ENCODE results near the gene GFI1B. TPM values are rescaled to one million over a fixed set of nuclear protein-coding genes. Genes with fewer than 3 reads are reported as not detected.

The GFI1B gene
- total RNA-seq, 1 experiment from 2014 or later: not detected

DNA sequence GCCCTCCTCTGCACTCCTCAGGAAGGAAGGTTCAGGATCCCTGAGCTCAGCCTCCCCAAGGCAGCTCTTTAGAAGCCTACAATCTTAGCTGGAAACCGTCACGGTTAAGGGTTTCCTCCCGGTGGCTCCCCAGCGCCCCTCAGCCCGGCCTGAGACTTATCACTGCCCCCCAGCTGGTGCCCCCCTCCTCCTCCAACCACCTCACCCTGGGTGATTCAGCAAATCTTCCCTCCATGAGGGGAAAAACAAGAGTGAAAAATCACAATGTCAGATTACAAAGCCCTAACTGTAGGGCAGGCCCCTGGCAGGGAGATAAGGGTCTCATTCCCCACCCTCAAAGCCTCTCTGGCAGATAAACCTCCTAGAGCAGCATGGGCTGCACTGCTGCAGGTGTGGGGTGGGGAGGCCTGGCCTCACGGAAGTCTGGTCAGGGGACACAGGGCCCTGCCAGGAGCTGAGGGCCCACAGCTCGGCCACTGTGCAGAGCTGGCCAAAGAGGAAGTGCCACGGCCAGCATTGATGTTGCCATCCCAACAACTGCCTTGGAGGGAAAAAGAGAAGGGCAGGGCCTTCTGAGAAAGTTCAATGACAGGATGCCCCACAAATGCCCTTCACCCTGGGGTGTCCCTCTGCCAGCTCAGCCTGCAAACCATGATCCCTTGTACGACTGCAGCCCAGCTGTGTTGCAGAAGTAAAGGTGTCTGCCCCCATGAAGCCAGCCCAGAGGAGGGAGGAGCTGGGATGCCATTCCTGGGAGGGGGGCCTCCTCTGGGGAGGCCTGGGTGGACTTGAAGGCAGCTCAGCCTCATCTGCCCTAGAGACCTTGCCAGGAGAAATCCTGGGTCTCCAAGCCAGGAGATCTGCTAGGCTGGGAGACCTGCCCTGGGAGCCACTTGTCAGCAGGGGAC lies 25.9 kb downstream of the GFI1B start:
- Histone ChIP-seq H4K20me1 (ENCODE audit: low read length) (no peaks in the 10 kb centered on the region), H3K27ac (ENCODE audit: low read length) (no peak overlapping the region), H3K36me3 (ENCODE audit: low read depth, low read length) (no peaks in the 10 kb centered on the region), H2AFZ (ENCODE audit: low read length) (no peak overlapping the region), H3K27me3 (ENCODE audit: low read length) (0 out of 2 replicates have a peak, but pooled peaks cover 5% of the 10 kb centered on the region), H3K79me2 (ENCODE audit: low read length) (no peaks in the 10 kb centered on the region), H3K9ac (ENCODE audit: low read length) (no peak overlapping the region), H3K4me3 (ENCODE audit: low read length) (no peak overlapping the region), H3K4me2 (ENCODE audit: low read length) (no peak overlapping the region), H3K4me1 (ENCODE audit: insufficient read depth, low read length) (no peaks in the 10 kb centered on the region), H3K9me2 (replicated peaks; ENCODE audit: low read length) (no peaks in the 10 kb centered on the region), H3K9me3 (ENCODE audit: low read length) (no peaks in the 10 kb centered on the region), H3F3A (ENCODE audit: low read length, unreplicated experiment) (no peaks in the 10 kb centered on the region)
- ChIA-PET CTCF (interaction anchor here (0.6 kb wide), 1 partner anchor 1442 kb away, joined by 4 read pairs; no protein-coding TSS in a partner anchor), POLR2A (ENCODE audit: unreplicated experiment) (no interaction called here)
- DNase-seq (no peak), ATAC-seq (no peak)
- BruUV-seq (replicated peaks): no TSS peak
- TF ChIP-seq EZH2 (IDR thresholded peaks at IDR 0.05; ENCODE audit: low read length, unreplicated experiment): no peak
- TF ChIP-seq, protein P1, sequence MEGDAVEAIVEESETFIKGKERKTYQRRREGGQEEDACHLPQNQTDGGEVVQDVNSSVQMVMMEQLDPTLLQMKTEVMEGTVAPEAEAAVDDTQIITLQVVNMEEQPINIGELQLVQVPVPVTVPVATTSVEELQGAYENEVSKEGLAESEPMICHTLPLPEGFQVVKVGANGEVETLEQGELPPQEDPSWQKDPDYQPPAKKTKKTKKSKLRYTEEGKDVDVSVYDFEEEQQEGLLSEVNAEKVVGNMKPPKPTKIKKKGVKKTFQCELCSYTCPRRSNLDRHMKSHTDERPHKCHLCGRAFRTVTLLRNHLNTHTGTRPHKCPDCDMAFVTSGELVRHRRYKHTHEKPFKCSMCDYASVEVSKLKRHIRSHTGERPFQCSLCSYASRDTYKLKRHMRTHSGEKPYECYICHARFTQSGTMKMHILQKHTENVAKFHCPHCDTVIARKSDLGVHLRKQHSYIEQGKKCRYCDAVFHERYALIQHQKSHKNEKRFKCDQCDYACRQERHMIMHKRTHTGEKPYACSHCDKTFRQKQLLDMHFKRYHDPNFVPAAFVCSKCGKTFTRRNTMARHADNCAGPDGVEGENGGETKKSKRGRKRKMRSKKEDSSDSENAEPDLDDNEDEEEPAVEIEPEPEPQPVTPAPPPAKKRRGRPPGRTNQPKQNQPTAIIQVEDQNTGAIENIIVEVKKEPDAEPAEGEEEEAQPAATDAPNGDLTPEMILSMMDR (conservative IDR thresholded peaks at IDR 0.05; ENCODE audit: low read depth, low read length): no peak
- TF ChIP-seq EZH2phosphoT487 (IDR thresholded peaks at IDR 0.05; ENCODE audit: borderline replicate concordance, low read length): no peak
- intact Hi-C loops (cut with micrococcal nuclease): loop anchor here (2.0 kb wide), 1 partner anchor 68 kb away; no protein-coding TSS in a partner anchor

DNA sequence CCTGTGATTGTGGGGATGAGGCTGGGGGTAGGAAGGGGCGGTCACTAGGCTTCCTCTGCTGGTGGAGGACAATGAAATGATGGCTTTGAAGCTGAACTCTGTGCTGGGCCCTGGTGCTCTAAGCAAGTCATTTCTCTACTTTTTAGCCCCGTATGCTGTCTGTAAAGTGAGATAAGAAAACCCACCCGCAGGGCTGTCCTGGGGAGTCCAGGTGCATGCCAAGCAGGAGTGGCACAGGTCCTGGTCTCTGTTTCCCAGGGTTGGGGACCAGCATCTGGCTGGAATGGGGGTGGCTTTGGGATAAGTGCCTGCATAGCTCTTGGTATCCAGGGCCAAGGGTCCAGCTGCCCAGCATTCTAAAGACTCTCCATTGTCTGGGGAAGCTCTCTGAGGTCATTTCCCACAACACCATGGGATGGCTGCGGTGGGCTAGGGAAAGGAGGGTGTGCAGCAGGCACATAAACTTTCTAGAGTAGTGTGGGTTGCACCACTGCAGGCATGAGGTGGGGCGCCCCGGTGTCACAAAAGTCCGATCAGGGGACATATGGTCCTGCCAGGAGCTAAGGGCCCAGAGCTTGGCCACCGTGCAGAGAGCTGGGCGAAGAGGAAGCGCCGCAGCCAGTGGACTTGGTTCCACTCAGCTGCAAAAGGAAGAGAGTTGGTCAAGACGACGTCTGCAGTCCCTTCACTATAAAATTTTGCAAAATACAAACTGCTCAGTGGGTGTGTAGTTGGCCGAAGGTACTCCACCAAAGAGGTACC lies 26.7 kb downstream of the GFI1B start:
- Histone ChIP-seq H3F3A (ENCODE audit: low read length, unreplicated experiment) (no peaks in the 10 kb centered on the region), H3K4me1 (ENCODE audit: insufficient read depth, low read length) (no peaks in the 10 kb centered on the region), H3K36me3 (ENCODE audit: low read depth, low read length) (no peaks in the 10 kb centered on the region), H3K79me2 (ENCODE audit: low read length) (no peaks in the 10 kb centered on the region), H3K9me3 (ENCODE audit: low read length) (no peaks in the 10 kb centered on the region), H3K27ac (ENCODE audit: low read length) (no peak overlapping the region), H4K20me1 (ENCODE audit: low read length) (no peaks in the 10 kb centered on the region), H3K9ac (ENCODE audit: low read length) (no peak overlapping the region), H3K9me2 (replicated peaks; ENCODE audit: low read length) (no peaks in the 10 kb centered on the region), H2AFZ (ENCODE audit: low read length) (no peak overlapping the region), H3K27me3 (ENCODE audit: low read length) (0 out of 2 replicates have a peak, but pooled peaks cover 5% of the 10 kb centered on the region), H3K4me2 (ENCODE audit: low read length) (no peak overlapping the region), H3K4me3 (ENCODE audit: low read length) (no peak overlapping the region)
- ATAC-seq: no peak
- no peak for DNase-seq
- intact Hi-C loops (cut with micrococcal nuclease): loop anchor here (2.0 kb wide), 1 partner anchor 68 kb away; no protein-coding TSS in a partner anchor
- no peak for TF ChIP-seq EZH2phosphoT487 (IDR thresholded peaks at IDR 0.05; ENCODE audit: borderline replicate concordance, low read length)
- TF ChIP-seq, protein P1 (conservative IDR thresholded peaks at IDR 0.05; ENCODE audit: low read depth, low read length): no peak
- POLR2A ChIA-PET (ENCODE audit: unreplicated experiment): no interaction called here
- BruUV-seq (replicated peaks): no TSS peak
- CTCF ChIA-PET: interaction anchor here (0.5 kb wide), 1 partner anchor 22 kb away, joined by 6 read pairs; no protein-coding TSS in a partner anchor

All from PC-3 (cell line).